CD14-positive monocyte (primary cell): ENCODE results near the gene LEMD3. TPM values are rescaled to one million over a fixed set of nuclear protein-coding genes. Genes with fewer than 3 reads are reported as not detected.

Experiments
- DNase-seq, 3 donors: peaks; one replicate each; pipeline ENCODE4 v3.0.0-alpha.2; 2011 to 2022
- H2AFZ ChIP-seq: 2 replicates; pipeline ENCODE4 v1.6.0; 2012; ENCODE audit warnings: mild to moderate bottlenecking, low read depth, low read length, inconsistent platforms; ENCODE audit not compliant: insufficient read depth, poor library complexity, severe bottlenecking
- H3K27ac ChIP-seq, 2 donors: 1 replicate in 1 of 2; 2 replicates in 1 of 2; pipeline ENCODE4 v1.5.1; 2012 to 2013; ENCODE audit warnings: low read length in 2 of 2, control low read depth in 1 of 2, inconsistent platforms in 1 of 2, low read depth in 1 of 2, mild to moderate bottlenecking in 1 of 2
- H3K27me3 ChIP-seq, 2 donors: one replicate each; pipeline versions ENCODE4 v1.6.0 to v1.6.1; 2011 to 2013; ENCODE audit warnings: low read length in 2 of 2; ENCODE audit not compliant: control insufficient read depth in 2 of 2, insufficient read depth in 2 of 2
- H3K36me3 ChIP-seq, 2 donors: replicated peaks in 1 of 2; 1 replicate in 1 of 2; 2 replicates in 1 of 2; pipeline versions ENCODE4 v1.5.1 to v1.6.1; 2012 to 2013; ENCODE audit warnings: low read length in 2 of 2, control low read depth in 1 of 2, inconsistent platforms in 1 of 2, mild to moderate bottlenecking in 1 of 2; ENCODE audit not compliant: insufficient read depth in 2 of 2, control insufficient read depth in 1 of 2
- H3K4me1 ChIP-seq, 2 donors: 1 replicate in 1 of 2; 2 replicates in 1 of 2; pipeline versions ENCODE4 v1.5.1 to v1.6.1; 2012 to 2013; ENCODE audit warnings: low read length in 2 of 2, control low read depth in 1 of 2, inconsistent platforms in 1 of 2, mild to moderate bottlenecking in 1 of 2, moderate library complexity in 1 of 2; ENCODE audit not compliant: insufficient read depth in 2 of 2, control insufficient read depth in 1 of 2
- H3K4me2 ChIP-seq: replicated peaks from 2 replicates; pipeline ENCODE3; 2012; ENCODE audit warnings: low read length, moderate library complexity, mild to moderate bottlenecking; ENCODE audit not compliant: poor library complexity, severe bottlenecking; ENCODE audit errors: extremely low read depth
- H3K4me3 ChIP-seq, 3 experiments: fragments of 200-600 bp in 1 of 3; sonication (generic) in 1 of 3; replicated peaks in 1 of 3; 1 replicate in 2 of 3; 2 replicates in 1 of 3; pipeline ENCODE4 v1.5.1; 2011 to 2013; ENCODE audit warnings: low read length in 3 of 3, mild to moderate bottlenecking in 3 of 3, control low read depth in 2 of 3, low read depth in 2 of 3, inconsistent platforms in 1 of 3, moderate library complexity in 1 of 3
- H3K79me2 ChIP-seq: 2 replicates; pipeline ENCODE4 v1.6.0; 2012; ENCODE audit warnings: mild to moderate bottlenecking, control low read depth, inconsistent platforms, low read length, moderate library complexity; ENCODE audit not compliant: insufficient read depth
- H3K9ac ChIP-seq: 2 replicates; pipeline ENCODE4 v1.6.0; 2017; ENCODE audit warnings: low read length, mild to moderate bottlenecking; ENCODE audit not compliant: insufficient read depth, poor library complexity, severe bottlenecking
- H3K9me3 ChIP-seq, 2 donors: replicated peaks in 1 of 2; 1 replicate in 1 of 2; 2 replicates in 1 of 2; pipeline versions ENCODE4 v1.5.1 to v1.6.1; 2012 to 2013; ENCODE audit warnings: low read length in 2 of 2, control low read depth in 1 of 2; ENCODE audit not compliant: control insufficient read depth in 1 of 2, insufficient read depth in 1 of 2
- H4K20me1 ChIP-seq: 2 replicates; pipeline ENCODE4 v1.6.0; 2012; ENCODE audit warnings: mild to moderate bottlenecking, low read length, control low read depth, moderate library complexity; ENCODE audit not compliant: insufficient read depth
- H3K27ac Mint-ChIP-seq, 7 donors: one replicate each; pipeline ENCODE4 v1.8.0; 2020; ENCODE audit warnings: mild to moderate bottlenecking in 7 of 7, mixed read lengths in 7 of 7, moderate library complexity in 6 of 7, inconsistent platforms in 2 of 7
- H3K27me3 Mint-ChIP-seq, 3 donors: one replicate each; pipeline ENCODE4 v1.8.0; 2021 to 2022; ENCODE audit warnings: low read depth in 3 of 3, mild to moderate bottlenecking in 3 of 3, mixed read lengths in 3 of 3, moderate library complexity in 3 of 3, inconsistent platforms in 1 of 3
- H3K36me3 Mint-ChIP-seq, 2 donors: one replicate each; pipeline ENCODE4 v1.8.0; 2020; ENCODE audit warnings: mixed read lengths in 2 of 2, inconsistent platforms in 1 of 2, mild to moderate bottlenecking in 1 of 2
- H3K4me1 Mint-ChIP-seq: one replicate; pipeline ENCODE4 v1.8.0; 2020; ENCODE audit warnings: mild to moderate bottlenecking, mixed read lengths
- H3K4me3 Mint-ChIP-seq, 2 donors: one replicate each; pipeline ENCODE4 v1.8.0; 2020; ENCODE audit warnings: mild to moderate bottlenecking in 2 of 2, mixed read lengths in 2 of 2, moderate library complexity in 1 of 2
- H3K9me3 Mint-ChIP-seq, 7 donors: one replicate each; pipeline ENCODE4 v1.8.0; 2020 to 2022; ENCODE audit warnings: mixed read lengths in 7 of 7, mild to moderate bottlenecking in 6 of 7, moderate library complexity in 6 of 7, inconsistent platforms in 2 of 7
- WGBS: methylation state at CpG from one replicate; pipeline ENCODE4 v1.1.5; 2013; ENCODE audit warnings: missing lambda C conversion rate; ENCODE audit not compliant: insufficient coverage; 5-methylcytosine and 5-hydroxymethylcytosine counted together
- intact Hi-C, 2 donors: fragments of 100-400 bp; cut with micrococcal nuclease; formaldehyde crosslinking; loops; one replicate each; pipeline versions ENCODE4 v1.15.0 to v1.15.1; 2023
- polyA plus RNA-seq, 3 donors: library from polyadenylated mRNA; depleted of rRNA in 1 of 3; unstranded in 2 of 3; stranded (reverse) in 1 of 3; fragments of 300-500 nt in 2 of 3; fragments of >200 nt in 1 of 3; fragmentation: Illumina TruSeq in 2 of 3; gene quantifications; 1 replicate in 2 of 3; 2 replicates in 1 of 3; pipeline ENCODE4 v1.2.3, GENCODE V29; 2012 to 2021
- TF ChIP-seq, protein P1 (sequence below): fragments of 200-600 bp; IDR thresholded peaks from one replicate; pipeline ENCODE4 v1.8.0; 2022; ENCODE audit warnings: antibody characterized with exemption, mild to moderate bottlenecking

Gene LEMD3
- polyA plus RNA-seq, 3 donors, result 11.3 to 12.3 (median 11.7) TPM

DNA sequence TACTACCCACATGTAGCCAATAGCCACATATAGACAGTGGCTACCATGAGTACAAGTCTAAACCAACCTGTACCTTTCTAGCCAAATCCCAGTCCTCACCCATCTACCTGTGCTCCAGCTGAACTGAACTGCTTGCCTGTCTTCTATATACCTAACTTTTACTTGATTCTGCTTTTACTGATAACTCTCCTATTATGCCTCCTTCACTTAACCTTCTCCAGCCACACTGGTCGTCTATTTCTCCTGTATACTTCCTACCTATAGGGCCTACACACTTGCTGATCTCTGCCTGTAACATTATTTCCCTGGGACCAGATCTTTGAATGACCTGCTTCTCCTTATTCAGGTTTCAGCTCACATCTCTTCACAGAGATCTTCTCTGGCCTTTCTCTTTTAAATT is 83.1 kb downstream of the LEMD3 start:
- H3K9me3 Mint-ChIP-seq, result peaks cover 0 to 5% (median 2%) of the 10 kb centered on the region in 7 donors
- Histone ChIP-seq H3K27ac (no peak overlapping the region), H2AFZ (no peak overlapping the region), H3K4me3 (no peak overlapping the region), H3K27me3 (no peaks in the 10 kb centered on the region), H3K79me2 (no peaks in the 10 kb centered on the region), H4K20me1 (no peaks in the 10 kb centered on the region), H3K36me3 (peaks cover 0 to 2% of the 10 kb centered on the region in 2 donors), H3K4me1 (no peaks in the 10 kb centered on the region), H3K4me2 (no peak overlapping the region), H3K9me3 (no peaks in the 10 kb centered on the region), H3K9ac (no peak overlapping the region)
- no peak overlapping the region for H3K4me3 Mint-ChIP-seq
- H3K4me1 Mint-ChIP-seq, result no peaks in the 10 kb centered on the region
- intact Hi-C loops, result no loop called here
- 86% methylated on average over 1 of the region's 1 CpG for WGBS
- TF ChIP-seq, protein P1, sequence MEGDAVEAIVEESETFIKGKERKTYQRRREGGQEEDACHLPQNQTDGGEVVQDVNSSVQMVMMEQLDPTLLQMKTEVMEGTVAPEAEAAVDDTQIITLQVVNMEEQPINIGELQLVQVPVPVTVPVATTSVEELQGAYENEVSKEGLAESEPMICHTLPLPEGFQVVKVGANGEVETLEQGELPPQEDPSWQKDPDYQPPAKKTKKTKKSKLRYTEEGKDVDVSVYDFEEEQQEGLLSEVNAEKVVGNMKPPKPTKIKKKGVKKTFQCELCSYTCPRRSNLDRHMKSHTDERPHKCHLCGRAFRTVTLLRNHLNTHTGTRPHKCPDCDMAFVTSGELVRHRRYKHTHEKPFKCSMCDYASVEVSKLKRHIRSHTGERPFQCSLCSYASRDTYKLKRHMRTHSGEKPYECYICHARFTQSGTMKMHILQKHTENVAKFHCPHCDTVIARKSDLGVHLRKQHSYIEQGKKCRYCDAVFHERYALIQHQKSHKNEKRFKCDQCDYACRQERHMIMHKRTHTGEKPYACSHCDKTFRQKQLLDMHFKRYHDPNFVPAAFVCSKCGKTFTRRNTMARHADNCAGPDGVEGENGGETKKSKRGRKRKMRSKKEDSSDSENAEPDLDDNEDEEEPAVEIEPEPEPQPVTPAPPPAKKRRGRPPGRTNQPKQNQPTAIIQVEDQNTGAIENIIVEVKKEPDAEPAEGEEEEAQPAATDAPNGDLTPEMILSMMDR, result no peak
- H3K27me3 Mint-ChIP-seq, result no peaks in the 10 kb centered on the region
- no peak for DNase-seq
- no peak overlapping the region for H3K27ac Mint-ChIP-seq
- H3K36me3 Mint-ChIP-seq, result peaks cover 13 to 15% of the 10 kb centered on the region in 2 donors

DNA sequence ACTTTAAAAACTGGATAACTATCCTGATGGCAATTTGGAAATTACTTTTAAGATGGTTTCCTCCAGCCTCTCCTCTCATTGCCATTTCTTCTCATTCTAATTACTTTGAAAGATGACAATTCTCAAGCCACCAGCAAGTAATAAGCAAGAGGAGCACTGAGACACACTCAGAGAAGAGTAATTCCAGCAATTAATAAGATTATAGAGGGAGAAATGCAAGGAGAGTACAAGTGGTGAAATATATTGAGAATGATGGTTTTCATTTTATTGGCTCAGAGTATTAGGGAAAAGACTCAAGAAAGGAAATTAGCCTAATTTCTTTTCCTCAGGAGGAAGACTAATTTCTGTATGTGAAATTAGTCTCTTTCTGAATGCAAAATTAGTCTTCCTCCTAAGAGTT is 88.6 kb downstream of the LEMD3 start:
- Histone ChIP-seq H3K9me3 (no peaks in the 10 kb centered on the region), H4K20me1 (no peaks in the 10 kb centered on the region), H3K79me2 (no peaks in the 10 kb centered on the region), H3K4me2 (no peak overlapping the region), H3K4me3 (no peak overlapping the region), H3K9ac (no peak overlapping the region), H2AFZ (no peak overlapping the region), H3K27me3 (no peaks in the 10 kb centered on the region), H3K36me3 (no peaks in the 10 kb centered on the region), H3K27ac (no peak overlapping the region), H3K4me1 (no peaks in the 10 kb centered on the region)
- Mint-ChIP-seq H3K27ac (no peak overlapping the region), H3K9me3 (peaks cover 4 to 11% (median 8%) of the 10 kb centered on the region in 7 donors), H3K36me3 (no peaks in the 10 kb centered on the region), H3K27me3 (peaks cover 0 to 3% (median 2%) of the 10 kb centered on the region in 3 donors), H3K4me1 (no peaks in the 10 kb centered on the region), H3K4me3 (no peak overlapping the region)
- intact Hi-C loops, result no loop called here
- no peak for DNase-seq
- TF ChIP-seq, protein P1, result no peak
